ENCODE measurements around the gene FAAH.

The FAAH gene

DNA sequence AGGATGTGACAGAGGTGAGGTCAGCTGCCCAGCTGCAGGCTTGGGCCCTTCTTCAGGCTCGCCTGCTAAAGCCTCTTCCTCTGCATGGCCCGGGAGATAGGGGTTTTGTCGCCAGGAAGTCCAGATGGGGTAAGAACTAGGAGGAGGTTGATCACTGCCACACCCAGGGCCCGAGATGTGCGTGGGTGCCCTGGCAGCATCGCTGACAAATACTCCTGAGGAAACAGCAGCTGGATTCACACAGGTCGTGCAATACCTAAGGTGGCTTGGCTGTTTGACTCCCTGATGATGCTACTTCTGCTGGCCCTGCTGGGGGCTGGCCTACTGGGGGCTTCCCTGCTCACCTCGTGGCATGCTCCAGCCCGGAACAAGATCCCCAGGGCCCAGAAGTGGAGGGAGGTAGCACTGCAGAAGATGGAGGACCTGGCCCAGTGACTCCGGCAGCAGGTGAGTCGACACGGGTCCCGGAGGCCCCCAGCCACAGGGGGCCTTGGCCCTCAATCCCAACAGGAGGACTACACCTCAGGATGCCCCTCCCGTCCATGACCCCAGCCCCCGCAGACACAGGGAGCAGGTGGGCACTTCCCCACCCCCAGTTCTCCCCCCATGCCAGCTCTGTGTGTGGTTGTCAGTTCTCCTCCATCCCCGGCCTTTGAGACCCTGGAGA is 29.6 kb downstream of the FAAH start:
- DNase-seq, result no peak

DNA sequence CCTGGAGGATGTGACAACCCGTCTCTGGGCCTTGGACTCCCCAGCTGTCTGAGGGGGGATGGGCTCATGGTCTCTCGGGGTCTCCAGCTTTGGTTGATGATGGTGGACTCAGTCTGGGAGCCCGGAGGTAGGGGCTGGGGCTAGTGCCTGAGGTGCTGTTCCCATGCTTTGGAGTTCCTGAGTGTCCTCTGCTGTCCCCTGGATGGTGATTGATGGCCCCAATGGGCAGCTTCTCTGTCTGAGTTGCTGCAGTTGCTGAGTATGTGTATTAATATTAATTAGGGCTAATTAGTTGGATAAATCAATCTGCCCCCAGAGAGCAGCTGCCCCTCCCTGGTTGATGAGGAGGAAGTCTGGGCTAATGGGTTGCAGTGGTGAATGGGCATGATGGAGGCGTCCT is 30.6 kb downstream of the FAAH start:
- no peak for DNase-seq

DNA sequence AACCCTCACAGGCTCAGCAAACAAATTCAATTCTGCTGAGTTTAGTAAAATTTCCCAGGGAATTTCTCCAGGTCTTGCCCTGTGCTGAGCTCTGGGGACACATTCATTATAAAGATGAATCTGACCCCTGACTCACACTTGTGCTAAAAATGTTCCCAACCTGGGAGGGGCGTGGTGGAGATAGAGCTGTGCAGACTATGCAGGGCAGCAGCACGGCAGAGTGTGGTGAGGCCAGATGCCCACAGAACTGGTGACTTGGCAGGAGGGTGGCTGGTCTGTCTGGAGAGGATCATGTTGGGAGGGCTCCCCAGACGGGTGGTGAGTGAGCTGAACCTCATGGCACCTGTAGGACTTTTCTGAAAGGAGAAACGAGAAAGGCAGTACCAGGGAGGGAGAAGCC is 31.6 kb downstream of the FAAH start:
- DNase-seq, result no peak

DNA sequence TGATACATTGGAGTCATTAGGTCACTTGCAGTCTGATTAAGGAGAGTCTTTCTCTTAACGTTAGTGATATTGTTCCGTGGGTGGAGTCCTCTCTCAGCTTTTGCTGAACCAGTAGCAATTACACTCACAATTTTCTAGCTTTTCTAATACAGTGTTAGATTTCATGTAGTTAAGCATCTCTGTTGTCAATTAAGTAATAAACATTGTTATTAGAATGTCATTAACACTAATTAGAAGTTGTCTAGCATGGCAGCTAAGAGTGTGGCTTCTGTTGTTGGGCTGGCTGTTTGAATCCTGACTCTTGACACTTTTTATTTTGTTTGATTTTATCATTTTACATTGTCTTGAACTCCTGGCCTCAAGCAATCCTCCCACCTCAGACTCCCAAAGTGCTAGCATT is 33.4 kb downstream of the FAAH start:
- no peak for DNase-seq

DNA sequence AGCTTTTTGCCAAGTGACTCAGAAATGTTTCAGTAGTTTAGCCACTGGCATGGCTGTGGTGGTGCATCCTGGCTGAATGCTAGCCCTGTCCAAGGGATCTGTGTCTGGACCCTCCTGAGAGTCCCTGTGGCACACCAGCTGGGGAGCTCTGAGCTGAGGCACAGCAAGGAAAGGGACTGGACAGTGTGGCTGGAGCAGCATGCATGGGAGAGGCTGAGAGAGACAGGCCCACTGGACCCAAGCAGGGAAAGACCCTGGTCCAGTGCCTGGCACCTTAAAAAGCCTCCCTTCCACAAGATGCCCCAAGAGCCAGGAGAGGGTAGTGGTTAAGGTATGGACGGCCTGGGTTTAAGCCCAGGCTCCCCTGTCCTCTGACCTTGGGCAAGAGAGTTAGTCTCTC is 35.3 kb downstream of the FAAH start:
- DNase-seq, result no peak

DNA sequence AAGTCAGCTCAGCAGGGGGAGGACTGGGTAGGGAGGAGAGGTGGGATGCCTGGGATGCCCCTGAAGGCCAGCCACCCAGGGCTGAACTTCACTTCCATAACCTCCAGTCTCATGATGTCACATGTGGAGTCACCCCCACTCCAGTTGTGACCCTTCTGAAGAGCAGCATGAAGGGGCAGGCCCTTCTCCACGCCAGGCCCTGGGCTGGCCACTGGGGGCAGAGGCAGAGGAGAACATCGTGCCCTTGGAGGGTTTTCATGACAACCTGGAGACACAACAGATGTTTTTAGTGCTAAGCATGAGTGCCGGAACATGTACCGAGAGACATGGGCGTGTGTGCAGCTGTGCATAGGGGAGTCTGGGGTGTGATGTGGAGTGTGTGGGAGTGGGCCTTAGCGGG is 37.6 kb downstream of the FAAH start:
- no peak for DNase-seq

DNA sequence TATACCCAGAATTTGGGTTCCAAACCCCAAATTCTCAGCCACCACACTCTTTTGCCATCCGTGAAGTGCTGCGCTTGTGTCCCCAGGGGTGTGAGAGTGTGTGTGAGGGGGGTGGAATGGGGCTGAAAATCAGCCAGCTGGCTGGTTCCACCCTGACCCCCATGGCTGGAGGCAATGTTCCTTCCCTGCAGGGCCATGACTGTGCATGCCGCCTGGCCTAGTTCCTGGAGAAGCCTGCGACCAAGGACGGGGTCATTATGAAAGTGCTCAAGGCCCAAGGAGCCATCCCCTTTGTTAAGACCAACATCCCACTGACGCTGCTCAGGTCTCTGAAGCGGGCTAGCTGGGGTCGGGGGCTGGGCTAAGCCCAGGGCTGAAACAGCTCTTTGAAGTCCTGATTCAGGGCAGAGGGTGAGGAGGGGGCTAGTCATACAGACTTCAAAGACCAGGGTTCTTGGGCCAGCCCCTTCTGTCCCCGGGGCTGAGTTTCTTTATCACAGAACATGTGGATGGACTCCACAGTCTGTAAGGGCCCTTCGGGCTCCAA is 38.7 kb downstream of the FAAH start:
- no peak for DNase-seq

DNA sequence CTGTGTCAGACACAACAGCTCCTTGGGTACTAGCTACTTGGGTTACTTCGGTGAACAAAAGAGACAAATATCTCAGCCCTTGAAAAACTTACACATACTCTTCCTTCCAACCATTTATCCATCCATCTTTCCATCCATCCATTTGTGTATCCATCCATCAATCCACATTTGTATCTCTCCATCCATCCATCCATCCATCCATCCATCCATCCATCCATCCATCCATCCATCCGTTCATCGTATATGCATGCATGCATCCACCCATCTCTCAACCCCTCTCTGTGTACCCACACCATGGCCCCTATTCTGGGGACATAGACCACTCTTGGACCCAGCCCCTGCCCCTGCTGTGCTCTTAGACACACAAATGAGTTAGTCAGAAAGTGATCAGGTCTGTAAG is 40.2 kb downstream of the FAAH start:
- DNase-seq, result no peak

DNA sequence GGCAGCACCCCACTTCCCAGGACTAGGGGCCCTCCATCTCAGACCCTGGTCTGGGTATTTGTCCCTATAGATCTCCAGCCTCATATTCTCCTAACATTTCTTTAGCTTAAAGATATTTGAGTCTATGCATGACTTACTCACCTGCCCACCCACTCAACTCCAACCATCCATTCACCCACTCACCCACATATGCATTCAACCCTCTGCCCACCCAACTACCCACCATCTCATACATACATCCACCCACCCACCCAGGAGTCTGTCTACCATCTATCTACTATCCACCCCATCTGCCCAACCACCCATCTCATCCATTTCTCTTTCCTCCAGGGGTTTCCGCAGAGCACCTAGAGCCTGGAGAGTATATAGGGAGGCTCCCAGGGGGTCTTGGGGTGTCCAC is 42.7 kb downstream of the FAAH start:
- no peak for DNase-seq

DNA sequence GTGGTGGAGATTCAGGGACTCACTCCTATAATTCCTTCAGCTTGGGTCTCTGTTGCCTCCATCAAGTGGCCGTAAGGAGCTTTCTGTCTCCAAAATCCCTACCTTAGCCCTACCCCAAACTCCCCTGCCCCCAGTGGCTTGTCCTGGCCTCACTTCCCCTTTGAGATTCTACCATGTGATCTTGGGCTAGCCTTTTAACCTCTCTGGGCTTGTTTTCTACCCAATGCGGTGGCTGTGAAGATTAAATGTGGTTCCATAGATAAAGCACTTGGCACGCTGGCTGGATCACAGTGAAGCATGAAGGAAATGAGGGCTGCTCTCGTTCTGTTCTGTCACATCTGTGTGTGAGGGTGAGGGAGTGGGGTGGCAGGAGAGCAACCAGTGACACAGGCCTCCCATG is 43.6 kb downstream of the FAAH start:
- peak; percentile 16 to 49 (median 37) for DNase-seq

DNA sequence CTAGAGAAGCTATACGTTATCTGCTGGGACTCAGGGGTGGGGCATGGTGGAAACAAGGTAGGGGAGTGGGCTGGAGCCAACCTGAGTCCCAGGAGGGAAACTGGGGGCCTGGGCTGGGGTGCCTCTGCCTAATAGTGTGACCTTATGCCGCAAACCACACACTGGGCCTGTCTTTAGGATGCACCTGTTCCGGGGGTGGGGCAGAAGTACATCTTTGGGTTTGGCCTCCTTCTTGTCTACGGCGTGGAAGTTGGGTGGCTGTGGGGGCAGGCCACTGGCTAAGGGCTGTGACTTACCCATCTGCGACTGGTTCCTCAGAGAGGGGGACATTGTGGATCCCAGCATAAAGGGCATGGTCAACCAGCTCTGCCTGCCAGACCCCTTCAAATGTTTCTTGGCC is 44.2 kb downstream of the FAAH start:
- DNase-seq, result no peak

DNA sequence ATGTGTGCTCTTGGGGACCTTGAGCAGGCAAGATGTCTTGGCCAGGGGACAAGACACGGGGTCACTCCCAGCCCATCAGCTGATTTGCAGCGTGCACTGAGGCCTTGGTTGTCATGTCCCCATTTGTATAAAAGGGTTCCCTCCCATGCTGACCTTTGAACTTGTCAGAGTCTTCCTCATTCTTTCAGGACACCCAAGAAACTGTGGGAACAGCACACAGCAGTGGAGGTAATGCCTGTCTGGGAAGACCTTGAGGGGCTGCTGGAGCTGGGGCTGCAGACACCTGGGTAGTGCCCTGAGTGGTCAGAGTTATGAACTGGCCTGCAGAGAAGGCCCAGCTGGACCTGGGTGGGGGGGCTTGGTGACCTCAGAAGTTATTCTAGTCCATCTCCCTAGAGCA is 46.4 kb downstream of the FAAH start:
- no peak for DNase-seq

DNA sequence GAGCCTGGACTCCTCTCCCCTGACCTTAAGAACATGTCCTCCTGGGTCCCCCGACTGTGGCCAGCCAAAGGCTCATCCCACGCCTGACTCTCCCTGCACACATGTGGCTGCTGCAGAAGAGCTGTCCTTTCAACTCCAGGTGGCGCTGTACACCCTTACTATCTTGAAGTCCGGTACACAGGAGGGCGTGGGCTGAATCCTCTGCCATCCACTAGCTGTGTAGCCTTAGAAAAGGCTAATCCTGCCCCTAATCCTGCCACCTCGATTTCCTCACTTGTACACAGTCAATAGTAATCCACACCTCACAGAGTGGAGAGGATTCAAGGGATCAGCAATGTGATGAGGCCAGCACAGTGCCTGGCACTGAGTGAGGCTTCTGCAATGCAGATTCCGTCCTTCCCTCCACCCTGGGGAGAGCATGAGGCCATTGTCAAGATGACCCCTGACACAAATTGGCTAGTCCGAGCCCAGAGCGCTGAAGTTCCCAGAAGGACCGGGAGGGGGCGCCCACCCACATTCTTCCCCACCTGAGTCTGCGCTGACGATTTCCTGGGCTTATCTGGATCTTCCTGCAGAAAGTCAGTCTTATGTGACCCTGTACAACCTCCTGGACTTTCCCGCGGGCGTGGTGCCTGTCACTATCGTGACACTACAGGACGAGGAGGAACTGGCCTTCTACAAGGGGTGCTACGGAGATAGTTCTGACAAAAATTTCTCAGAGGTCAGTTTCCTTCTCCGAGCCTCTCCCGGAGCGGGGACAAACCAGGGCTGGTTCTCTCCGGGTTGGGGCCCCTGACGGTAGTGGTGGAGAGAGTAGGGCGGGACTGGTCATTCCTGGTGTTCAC is 48.4 kb downstream of the FAAH start:
- peak; percentile 64 to 77 (median 74) for DNase-seq

DNA sequence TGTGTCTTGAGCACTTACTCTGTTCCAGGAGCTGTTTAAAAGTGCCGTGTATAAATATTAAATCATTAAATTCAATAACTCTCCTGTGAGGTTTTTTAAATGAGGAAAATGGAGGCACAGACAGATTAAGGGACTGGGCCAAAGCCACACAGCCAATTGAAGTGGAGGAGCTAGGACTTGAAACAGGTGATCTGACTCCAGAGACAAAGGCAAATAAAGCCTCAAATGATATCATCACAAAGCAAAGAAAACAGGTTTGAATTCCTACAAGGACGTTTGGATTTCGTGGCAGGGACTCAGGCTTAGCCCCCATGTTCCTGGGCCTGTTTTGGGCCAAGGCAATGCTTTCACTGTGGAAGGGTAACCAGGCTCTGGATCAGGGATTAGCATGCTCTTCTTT is 50.3 kb downstream of the FAAH start:
- no peak for DNase-seq

DNA sequence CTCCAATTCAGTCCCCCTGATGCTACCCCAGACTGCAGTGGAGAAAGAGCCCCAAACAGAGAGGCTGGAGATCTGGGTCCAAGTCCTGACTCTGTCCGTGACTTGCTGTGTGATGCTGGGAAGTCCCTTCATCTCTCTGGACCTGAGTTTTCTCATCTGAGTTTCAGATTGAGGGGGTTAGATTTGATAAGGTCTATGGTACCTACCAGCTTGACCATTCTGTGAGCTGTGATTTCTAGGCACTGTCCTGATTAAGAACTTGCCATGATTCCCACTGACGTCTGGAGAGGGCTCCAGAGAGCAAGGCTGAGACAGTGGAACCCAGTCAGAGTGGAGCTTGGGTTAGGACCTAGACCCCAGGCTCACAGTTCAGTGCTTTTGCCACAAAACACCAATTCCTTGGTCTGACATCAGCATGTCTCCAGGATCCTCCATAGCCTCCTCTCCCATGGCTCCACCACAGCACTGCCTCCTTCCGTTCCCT is 51.7 kb downstream of the FAAH start:
- DNase-seq, result no peak

DNA sequence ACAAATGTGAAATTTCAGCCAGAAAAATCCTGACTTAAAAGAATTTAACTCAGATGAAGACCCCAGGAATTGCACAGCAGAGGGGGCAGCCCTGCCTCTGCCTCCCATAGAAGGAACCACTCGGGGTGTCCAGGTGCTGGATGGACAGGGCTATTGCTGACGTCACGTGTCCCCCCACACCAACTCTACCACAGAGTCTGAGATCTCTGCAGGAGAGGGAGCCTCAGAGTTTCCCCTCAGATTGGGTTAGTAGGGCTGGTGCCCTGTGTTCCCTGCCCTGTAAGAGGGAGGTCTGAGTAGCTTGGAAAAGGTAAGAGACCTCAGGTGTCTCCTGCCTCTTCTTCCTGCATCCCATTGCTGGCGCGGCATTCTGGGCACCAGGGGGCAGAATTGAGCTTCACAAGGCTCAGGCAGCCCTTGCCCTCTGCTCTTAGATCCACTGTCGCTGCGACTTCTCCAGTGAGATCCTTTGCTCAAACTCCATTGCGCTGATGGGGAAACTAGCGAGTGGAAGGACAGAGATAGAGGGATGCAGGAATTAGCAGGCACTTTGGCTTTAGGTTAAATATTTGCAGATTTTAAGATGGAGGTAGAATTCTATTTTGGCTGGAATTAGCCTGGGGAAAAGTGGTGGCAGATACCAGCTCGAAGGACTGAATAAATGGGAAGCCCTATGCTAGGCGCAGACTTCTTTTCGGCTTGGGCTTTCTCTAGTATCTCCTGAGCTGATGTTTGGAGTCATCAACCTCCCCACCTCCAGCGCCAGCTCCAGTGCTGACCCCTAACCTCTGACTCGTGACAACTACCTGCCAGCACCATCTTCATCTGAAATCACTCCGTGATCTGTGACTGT is 52.8 kb downstream of the FAAH start:
- DNase-seq, result peak; percentile 82 to 90 (median 88)

DNA sequence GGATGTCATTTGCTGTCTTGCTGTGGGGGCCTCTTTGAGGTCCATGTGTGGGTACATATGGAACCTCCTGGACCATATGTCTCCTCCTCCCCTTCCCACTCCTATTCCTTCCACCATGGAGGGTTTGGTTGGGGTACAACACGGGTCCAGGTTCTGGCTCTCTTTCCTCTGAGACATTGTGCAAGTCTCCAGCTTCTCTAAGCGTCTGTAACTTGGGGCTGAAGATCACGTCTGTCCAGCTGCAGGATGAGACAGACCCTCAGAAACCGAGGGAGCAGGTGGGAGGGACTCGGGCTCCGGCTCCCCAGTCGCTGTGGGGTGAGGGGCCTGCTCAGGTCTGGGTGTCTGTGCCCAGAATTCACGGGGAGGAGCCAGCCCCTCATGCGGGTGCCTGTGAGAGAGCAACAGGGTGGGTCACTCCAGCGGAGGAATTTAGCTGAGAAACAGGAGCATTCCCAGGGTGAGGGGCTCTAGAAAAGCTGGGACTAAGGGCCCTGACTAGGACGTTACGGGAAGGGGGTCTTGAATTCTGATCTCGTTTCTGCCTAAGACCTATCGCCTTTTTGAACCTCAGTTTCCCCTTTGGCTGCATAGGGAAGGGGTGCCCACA is 53.5 kb downstream of the FAAH start:
- DNase-seq, result no peak

DNA sequence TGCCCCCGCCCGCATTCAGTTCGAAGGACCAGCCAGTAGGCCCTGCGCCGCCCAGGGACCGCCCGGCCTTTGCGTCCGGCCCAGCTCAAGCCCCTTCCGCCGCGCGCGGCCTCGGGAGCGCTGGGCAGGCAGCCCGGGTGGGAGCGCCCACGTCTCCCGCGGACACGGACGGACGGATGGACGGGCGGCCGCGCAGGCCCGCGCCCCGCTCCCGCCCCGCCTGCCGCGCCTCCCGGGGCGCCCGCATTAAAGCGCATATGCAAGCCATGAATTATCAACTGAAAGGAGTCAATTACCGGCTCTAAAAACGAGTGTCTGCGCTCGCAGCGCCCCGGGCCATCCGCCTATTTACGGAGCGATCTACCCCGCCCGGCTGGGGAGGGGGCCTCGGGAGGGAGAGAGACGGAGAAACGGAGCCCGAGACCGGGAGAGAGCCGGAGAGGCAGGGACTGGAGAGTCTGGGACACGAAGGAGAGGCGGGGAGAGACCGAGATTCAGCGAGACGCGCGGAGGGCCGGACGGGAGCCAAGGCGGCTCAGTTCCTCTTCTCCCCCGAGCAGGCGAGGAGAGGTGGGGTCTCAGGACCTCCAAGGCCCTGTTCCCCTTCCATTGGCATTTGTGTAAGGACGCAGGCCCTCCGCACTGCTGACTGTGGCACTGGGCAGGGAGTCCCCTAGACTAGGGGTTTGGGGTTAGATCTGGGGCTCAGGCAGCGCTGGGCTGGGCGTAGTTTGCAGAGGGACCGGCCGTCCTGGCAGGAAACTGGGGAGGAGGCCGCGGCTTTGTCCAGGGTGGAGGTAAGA is 54.2 kb downstream of the FAAH start:
- DNase-seq, result peak in 2 of 4 experiments; percentile 19 to 32

DNA sequence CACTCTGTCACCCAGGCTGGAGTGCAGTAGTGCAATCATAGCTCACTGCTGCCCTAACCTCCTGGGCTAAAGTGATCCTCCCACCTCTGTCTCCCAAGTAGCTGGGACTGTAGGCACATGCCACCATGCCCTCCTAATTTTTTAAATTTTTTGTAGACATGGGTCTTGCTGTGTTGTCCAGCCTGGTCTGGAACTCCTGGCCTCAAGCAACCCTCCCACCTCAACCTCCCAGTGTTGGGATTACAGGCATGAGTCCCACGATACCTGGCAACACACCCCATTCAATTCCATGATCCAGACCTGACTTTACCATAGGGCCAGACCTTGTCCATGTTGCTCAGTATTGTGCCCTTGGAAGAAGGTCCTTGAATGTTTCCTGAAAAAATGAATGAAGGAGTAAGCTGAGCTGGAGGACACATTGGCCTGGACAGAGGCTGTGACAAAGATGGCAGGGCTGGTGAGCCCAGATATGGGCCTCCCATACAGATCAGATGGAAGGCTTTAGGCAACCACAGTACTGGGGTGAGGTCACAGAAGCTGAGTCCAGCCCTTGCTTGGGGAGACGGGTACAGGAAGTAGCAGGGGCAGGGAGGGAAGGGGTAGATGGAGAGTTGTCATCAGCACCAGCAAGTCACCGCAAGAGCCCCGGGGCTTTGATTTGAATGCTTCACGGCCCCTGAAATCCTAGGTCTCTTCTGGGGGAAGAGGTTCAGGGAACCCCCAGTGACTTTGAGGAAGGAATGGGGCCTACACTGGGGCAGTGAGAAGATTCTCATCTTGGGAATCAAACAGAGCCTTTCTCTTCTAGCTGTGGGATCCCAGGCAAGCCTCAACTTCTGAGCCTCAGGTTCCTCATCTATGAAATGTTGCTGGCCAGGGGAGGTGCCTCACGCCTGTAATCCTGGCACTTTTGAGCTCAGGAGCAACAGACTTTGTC is 55.4 kb downstream of the FAAH start:
- DNase-seq, result peak; percentile 9 to 39 (median 19)

DNA sequence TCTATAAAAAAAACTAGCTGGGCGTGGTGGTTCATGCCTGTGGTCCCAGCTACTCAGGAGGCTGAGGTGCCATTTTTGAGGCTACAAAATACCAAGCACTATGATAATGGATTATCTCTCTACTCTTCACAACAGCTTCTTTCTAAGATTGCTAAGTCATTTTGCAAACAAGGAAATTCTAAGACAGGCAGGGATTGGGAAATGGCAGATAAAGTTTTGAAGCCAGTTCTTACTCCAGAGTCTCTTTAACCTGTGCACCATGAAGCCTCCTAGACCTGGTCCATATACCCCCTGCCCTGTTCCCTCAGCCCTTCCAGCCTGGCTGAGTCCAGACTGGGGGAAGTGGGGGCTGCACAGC is 56.0 kb downstream of the FAAH start:
- DNase-seq, result no peak
